ENCODE measurements around the gene PCSK4. TPM values are rescaled to one million over a fixed set of nuclear protein-coding genes. Genes with fewer than 3 reads are reported as not detected.

The PCSK4 gene
- total RNA-seq, 1 donor from 2014 or later, result 4.3 TPM

DNA sequence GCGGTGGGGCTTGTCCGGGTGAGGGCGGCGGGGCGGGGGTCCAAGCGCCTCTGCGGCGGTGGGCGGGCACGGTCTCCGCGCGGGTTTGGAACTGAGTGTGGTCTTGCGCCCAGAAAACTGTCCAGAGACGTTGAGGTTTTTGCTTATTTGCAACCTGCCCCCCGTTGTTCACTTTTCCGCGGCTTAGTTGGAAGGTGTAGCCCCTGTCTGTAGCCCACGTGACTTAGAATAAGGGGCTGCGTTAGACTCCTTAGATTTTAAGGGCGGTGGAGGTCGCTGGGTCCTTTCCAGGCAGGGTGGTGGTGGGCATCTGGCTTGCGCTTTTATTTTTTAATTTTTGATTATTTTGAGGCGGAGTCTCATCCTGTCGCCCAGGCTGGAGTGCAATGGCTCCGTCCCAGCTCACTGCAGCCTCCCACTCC is 51.2 kb downstream of the PCSK4 start:
- intact Hi-C loops (cut with DNase I), result no loop called here
- ATAC-seq (no peak), DNase-seq (no peak)
- Histone ChIP-seq H3K27me3 (no peaks in the 10 kb centered on the region), H3K9me3 (no peaks in the 10 kb centered on the region), H3K4me3 (peak overlapping the region; percentile 98), H3K36me3 (peaks cover 49% of the 10 kb centered on the region), H3K4me1 (peaks cover 13% of the 10 kb centered on the region), H3K27ac (peak overlapping the region; percentile 95)
- TF ChIP-seq, protein P1, sequence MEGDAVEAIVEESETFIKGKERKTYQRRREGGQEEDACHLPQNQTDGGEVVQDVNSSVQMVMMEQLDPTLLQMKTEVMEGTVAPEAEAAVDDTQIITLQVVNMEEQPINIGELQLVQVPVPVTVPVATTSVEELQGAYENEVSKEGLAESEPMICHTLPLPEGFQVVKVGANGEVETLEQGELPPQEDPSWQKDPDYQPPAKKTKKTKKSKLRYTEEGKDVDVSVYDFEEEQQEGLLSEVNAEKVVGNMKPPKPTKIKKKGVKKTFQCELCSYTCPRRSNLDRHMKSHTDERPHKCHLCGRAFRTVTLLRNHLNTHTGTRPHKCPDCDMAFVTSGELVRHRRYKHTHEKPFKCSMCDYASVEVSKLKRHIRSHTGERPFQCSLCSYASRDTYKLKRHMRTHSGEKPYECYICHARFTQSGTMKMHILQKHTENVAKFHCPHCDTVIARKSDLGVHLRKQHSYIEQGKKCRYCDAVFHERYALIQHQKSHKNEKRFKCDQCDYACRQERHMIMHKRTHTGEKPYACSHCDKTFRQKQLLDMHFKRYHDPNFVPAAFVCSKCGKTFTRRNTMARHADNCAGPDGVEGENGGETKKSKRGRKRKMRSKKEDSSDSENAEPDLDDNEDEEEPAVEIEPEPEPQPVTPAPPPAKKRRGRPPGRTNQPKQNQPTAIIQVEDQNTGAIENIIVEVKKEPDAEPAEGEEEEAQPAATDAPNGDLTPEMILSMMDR (IDR thresholded peaks at IDR 0.05), result no peak

DNA sequence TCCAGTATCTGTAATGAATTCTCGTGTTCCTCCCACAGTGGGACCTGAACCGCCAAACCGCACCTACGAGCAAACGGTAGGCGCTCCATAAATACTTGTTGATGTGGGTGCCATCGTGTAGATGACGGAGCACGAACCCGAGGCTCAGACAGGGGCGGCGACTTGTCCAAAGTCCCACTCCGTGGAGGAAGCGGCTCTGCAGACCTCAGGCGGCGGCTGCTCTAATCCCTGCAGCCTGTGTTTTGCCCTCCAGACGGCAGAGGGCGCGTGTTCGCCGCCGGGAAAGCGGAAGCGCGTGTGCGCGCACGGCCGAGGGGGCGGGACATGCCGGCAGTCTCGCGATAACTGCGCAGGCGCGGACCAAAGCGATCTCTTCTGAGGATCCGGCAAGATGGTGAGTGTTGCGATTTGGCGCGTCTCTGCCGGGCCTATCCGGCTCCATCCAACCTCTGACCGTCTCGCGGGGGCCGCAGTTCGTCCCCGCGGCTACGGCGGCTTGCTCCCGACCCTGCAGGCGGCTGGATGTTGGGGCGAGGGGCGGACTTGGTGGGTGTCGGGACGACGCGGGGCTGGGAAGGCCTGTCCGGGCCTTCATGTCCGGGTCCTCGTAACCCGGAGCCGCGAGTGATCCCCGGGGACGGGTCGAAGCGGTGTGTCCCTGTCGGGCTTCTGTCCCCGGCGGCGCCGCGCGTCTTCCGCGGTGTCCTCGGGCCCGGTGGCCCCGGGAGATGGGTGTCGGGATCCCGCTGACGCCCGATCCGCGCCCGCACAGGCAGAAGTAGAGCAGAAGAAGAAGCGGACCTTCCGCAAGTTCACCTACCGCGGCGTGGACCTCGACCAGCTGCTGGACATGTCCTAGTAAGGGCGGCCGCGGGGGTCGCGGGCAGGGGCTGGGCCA is 51.9 kb downstream of the PCSK4 start, which contains the start of gene RPS15:
Gene RPS15 (plus strand): TSS at position 362 of the 898 bp plus-strand sequence. CDS start 30 bp downstream, at position 392.
- Histone ChIP-seq H3K27ac (peak within 1 kb of the TSS; percentile 95), H3K36me3 (peaks cover 56% of the 10 kb centered on the region), H3K4me3 (peak within 1 kb of the TSS; percentile 98), H3K27me3 (no peaks in the 10 kb centered on the region), H3K9me3 (no peaks in the 10 kb centered on the region), H3K4me1 (peaks cover 13% of the 10 kb centered on the region)
- ATAC-seq (peak; percentile 96), DNase-seq (peak; percentile 97)
- TF ChIP-seq, protein P1 (IDR thresholded peaks at IDR 0.05), result peak; percentile 91
- intact Hi-C loops (cut with DNase I), result no loop called here

DNA sequence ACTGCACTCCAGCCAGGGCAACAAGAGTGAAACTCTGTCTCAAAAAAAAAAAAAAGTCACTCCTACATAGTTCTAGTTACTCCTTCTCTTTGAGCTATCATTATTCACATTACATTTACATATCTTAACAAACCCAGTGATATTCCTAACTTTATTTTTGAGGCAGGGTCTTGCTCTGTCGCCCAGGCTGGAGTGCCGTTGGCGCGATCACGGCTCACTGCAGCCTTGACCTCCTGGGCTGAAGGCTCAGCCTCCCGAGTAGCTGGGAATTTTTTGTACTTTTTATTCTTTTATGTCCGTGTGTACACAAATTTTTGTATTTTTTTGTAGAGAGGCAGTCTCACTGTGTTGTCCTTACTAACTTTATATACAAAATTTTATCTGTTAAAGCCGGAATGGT is 52.5 kb downstream of the PCSK4 start:
- Histone ChIP-seq H3K4me1 (peaks cover 13% of the 10 kb centered on the region), H3K4me3 (peak overlapping the region; percentile 98), H3K27me3 (no peaks in the 10 kb centered on the region), H3K36me3 (peaks cover 59% of the 10 kb centered on the region), H3K9me3 (no peaks in the 10 kb centered on the region), H3K27ac (no peak overlapping the region)
- intact Hi-C loops (cut with DNase I), result no loop called here
- TF ChIP-seq, protein P1 (IDR thresholded peaks at IDR 0.05), result no peak
- ATAC-seq (no peak), DNase-seq (no peak)

DNA sequence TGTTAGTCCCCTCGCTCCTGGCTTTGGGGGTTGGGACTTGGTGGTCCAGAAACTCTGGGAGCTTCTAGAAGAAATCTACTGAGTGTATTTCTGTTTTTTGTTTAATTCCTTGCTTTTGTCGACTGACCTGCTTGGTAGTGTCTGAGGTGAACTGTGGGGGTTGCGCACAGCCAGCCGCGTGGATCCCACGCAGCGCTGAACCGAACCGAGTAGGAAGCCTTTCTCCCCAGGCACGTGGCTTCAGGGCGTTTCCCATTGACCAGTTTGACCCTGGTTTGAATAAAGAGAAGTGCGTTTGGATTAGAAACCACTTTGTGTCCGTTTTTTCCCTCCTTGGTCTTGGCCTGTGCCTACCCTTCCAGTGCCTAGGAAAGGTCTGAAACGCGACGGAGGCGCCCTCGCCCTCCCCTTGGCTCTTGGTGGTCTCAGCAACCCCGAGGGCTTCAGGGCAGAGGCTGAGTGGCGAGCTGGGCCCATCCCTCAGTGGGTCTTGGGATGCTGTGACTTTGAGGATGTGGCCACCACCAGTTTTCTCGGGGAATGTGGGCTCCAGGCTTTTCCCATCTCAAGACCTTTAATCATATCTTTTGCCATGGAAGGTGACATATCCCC is 54.7 kb downstream of the PCSK4 start:
- ATAC-seq (no peak), DNase-seq (no peak)
- no peaks in the 10 kb centered on the region for H3K9me3 ChIP-seq
- H3K36me3 ChIP-seq, result peaks cover 60% of the 10 kb centered on the region
- H3K27ac ChIP-seq, result no peak overlapping the region
- intact Hi-C loops (cut with DNase I), result no loop called here
- no peak overlapping the region for H3K4me3 ChIP-seq
- H3K4me1 ChIP-seq, result peaks cover 13% of the 10 kb centered on the region
- TF ChIP-seq, protein P1 (IDR thresholded peaks at IDR 0.05), result no peak
- H3K27me3 ChIP-seq, result no peaks in the 10 kb centered on the region

DNA sequence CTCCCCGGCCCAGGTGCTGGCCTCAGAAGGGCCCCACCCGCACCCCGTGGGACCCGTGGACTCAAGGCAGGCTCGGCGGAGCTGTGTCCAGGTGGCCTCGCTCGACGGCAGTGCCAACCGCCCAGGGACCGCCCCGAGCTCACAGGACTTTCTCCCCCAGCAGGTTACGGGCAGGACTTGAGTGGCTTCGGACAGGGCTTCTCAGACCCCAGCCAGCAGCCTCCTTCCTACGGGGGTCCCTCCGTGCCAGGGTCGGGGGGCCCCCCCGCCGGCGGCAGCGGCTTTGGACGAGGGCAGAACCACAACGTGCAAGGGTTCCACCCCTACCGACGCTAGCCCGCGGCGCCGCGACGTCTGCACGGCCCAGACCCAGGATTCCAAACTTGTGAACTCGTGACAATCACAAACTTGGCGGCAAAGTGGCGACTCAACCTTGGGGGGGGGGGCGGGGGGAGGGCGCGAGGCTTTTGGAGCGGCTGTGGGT is 55.5 kb downstream of the PCSK4 start:
- H3K9me3 ChIP-seq, result no peaks in the 10 kb centered on the region
- H3K4me3 ChIP-seq, result no peak overlapping the region
- peak; percentile 63 for DNase-seq
- H3K27me3 ChIP-seq, result no peaks in the 10 kb centered on the region
- intact Hi-C loops (cut with DNase I), result no loop called here
- peaks cover 6% of the 10 kb centered on the region for H3K4me1 ChIP-seq
- no peak overlapping the region for H3K27ac ChIP-seq
- no peak for ATAC-seq
- TF ChIP-seq, protein P1 (IDR thresholded peaks at IDR 0.05), result no peak
- peaks cover 60% of the 10 kb centered on the region for H3K36me3 ChIP-seq

All from upper lobe of right lung (tissue), 1 donor.